HL-60/S4 treated with phorbol 12-myristate 13-acetate at 8.2 ng/mL for 4 days and 3 days (cell line): Measurements from ENCODE around the gene EIF2D.

Source experiments
- in situ Hi-C: fragments of 300-500 bp; cut with MboI; formaldehyde crosslinking; loops from 2 replicates; pipeline ENCODE4 v1.15.0; 2022; ENCODE audit warnings: low sequenced_read_pairs

Gene EIF2D

GRCh38 chr1:206551986-206552326, 60.3 kb downstream of the EIF2D start:
- in situ Hi-C loops: no loop called here

- in situ Hi-C loops: no loop called here
Measured at GRCh38 chr1:206551296-206551985, 60.8 kb downstream of the EIF2D start.

- in situ Hi-C loops: no loop called here
Measured at GRCh38 chr1:206550446-206550845, 61.8 kb downstream of the EIF2D start.

- in situ Hi-C loops: no loop called here
Measured at GRCh38 chr1:206547104-206547503, 65.2 kb downstream of the EIF2D start.

- in situ Hi-C loops: no loop called here
Measured at GRCh38 chr1:206545351-206545750, 66.9 kb downstream of the EIF2D start.

- in situ Hi-C loops: no loop called here
Measured at GRCh38 chr1:206544562-206545257, 67.6 kb downstream of the EIF2D start.
